Neural cell (in vitro differentiated cells): ENCODE measurements around the gene WDR59.

Source experiments
- CTCF ChIP-seq: fragments of 450-650 bp; IDR thresholded peaks from 2 replicates; pipeline ENCODE4 v1.5.1; 2014; ENCODE audit warnings: antibody characterized with exemption, mild to moderate bottlenecking, moderate library complexity; ENCODE audit not compliant: poor library complexity, severe bottlenecking
- EZH2 ChIP-seq: fragments of 200-600, 300-800 bp; shearing (Covaris generic), sonication (generic); IDR thresholded peaks from 2 replicates; pipeline ENCODE4 v1.6.1; 2014; ENCODE audit warnings: antibody characterized with exemption, low read length, borderline replicate concordance, mild to moderate bottlenecking; ENCODE audit not compliant: insufficient read depth, poor library complexity, severe bottlenecking
- SMC3 ChIP-seq: fragments of 450-650 bp; conservative IDR thresholded peaks from 2 replicates; pipeline ENCODE4 v1.6.1; 2014; ENCODE audit warnings: antibody characterized with exemption, mild to moderate bottlenecking, moderate library complexity; ENCODE audit not compliant: poor library complexity

DNA sequence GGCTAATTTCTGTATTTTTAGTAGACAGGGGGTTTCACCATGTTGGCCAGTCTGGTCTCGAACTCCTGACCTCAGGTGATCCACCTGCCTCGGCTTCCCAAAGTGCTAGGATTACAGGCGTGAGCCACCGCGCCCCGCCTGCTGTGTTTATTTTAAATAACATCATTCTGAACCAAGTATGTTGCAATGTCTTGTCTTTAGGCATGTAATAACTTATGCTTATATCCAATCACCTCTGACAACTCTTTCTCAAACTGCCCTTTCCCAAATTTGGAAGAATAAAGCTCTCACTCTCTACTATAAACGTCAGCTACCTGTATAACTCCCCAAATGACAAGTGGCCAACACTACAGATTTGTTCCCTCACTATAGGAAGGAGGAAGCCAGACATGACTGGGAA is 107.2 kb downstream of the WDR59 start:
- TF ChIP-seq CTCF (no peak), SMC3 (no peak), EZH2 (no peak)
